Stimulated activated naive B cell treated with anti-CD40 and anti-IgM and Interleukin-4, amounts not matched to agents 10 μg/mL and 1 μg/mL and 100 μg/mL, for 72 hours (primary cell): ENCODE measurements around the gene DAB1.
A peak's percentile ranks its signal among the peaks of the same experiment; 100 is the strongest.

Source experiments
- ATAC-seq, 2 donors: fragments of 150-1000 bp; cut with Tn5 transposase; replicated peaks; 2 replicates each; pipeline ENCODE4 v1.10.0; 2021; ENCODE audit warnings: moderate library complexity in 1 of 2
- DNase-seq: peaks from one replicate; pipeline ENCODE4 v3.0.0; 2021
- H3K27ac Mint-ChIP-seq: one replicate; pipeline ENCODE4 v1.8.0; 2022; ENCODE audit warnings: mild to moderate bottlenecking, mixed read lengths
- H3K27me3 Mint-ChIP-seq, 2 donors: one replicate each; pipeline ENCODE4 v1.8.0; 2022; ENCODE audit warnings: mixed read lengths in 2 of 2
- H3K36me3 Mint-ChIP-seq, 2 donors: one replicate each; pipeline ENCODE4 v1.8.0; 2022; ENCODE audit warnings: mixed read lengths in 2 of 2, mild to moderate bottlenecking in 1 of 2
- H3K4me1 Mint-ChIP-seq, 2 donors: one replicate each; pipeline ENCODE4 v1.8.0; 2022; ENCODE audit warnings: mixed read lengths in 2 of 2, mild to moderate bottlenecking in 1 of 2
- H3K4me3 Mint-ChIP-seq, 2 donors: one replicate each; pipeline ENCODE4 v1.8.0; 2022; ENCODE audit warnings: mild to moderate bottlenecking in 2 of 2, mixed read lengths in 2 of 2, moderate library complexity in 1 of 2
- H3K9me3 Mint-ChIP-seq, 2 donors: one replicate each; pipeline ENCODE4 v1.8.0; 2022; ENCODE audit warnings: mixed read lengths in 2 of 2, mild to moderate bottlenecking in 1 of 2

Gene DAB1

DNA sequence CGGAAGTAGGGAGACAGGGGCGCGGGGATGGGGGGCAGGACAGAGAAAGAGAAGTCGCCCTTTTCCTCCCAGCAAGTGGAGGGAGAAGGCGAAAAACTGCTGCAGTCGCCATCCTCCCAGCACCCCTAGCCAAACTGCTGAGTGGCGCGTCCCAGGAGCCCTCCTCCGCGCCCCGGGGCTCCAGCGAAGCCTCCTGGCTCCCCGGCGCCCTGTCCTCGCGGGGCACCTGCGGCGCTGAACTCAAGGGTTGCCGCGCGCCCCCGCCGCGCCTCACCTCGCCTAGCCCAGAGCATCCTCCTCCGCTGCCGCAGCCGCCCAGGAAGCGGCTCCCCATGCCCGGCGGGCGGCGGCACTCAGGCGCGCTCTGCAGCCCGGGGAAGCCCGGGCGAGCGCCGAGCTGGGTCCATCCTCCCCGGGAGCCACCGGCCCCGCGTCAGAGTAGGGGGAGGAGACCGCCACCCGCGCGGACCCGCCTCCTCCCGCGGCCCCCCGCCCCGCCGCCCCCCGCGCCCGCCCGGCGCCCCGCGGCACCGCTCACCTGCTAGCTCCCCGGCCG is at the start of gene DAB1:
Gene DAB1 (minus strand): TSS at position 405 of the 556 bp plus-strand sequence. CDS start 133,030 bp downstream, outside the sequence.
- peak within 1 kb of the TSS; percentile 63 to 67 for H3K4me3 Mint-ChIP-seq
- DNase-seq: no peak
- H3K9me3 Mint-ChIP-seq: no peaks in the 10 kb centered on the region
- peaks cover 12 to 14% of the 10 kb centered on the region in 2 donors for H3K4me1 Mint-ChIP-seq
- H3K27me3 Mint-ChIP-seq: peaks cover 36 to 51% of the 10 kb centered on the region in 2 donors
- no peaks in the 10 kb centered on the region for H3K36me3 Mint-ChIP-seq
- H3K27ac Mint-ChIP-seq: peak within 1 kb of the TSS; percentile 62
- ATAC-seq: no peak

DNA sequence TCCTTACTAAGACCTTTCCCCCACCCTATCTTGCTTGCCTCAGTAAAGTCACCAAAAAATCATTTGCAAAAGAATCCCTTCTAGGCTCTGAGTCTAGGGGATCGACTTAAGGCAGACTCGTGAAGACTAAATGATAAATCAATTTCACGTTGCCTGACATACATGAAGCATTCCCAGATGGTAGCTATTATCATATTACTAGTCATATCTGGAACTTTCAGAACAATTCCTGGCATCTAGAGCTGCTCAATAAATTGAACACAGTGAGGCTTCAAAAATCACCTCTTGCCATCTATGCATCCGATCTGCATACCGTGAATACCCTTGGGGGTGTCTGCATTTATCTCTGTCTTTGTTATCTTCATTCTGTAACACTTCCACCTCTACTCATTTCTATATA is 49.6 kb upstream of the DAB1 start:
- Mint-ChIP-seq H3K4me1 (no peaks in the 10 kb centered on the region), H3K27ac (no peak overlapping the region)

GRCh38 chr1:57471995-57472394 is 48.1 kb upstream of the DAB1 start:
- H3K9me3 Mint-ChIP-seq: peaks cover 1 to 5% of the 10 kb centered on the region in 2 donors
- DNase-seq: no peak
- H3K4me1 Mint-ChIP-seq: no peaks in the 10 kb centered on the region
- no peak overlapping the region for H3K27ac Mint-ChIP-seq
- ATAC-seq: no peak
- no peak overlapping the region for H3K4me3 Mint-ChIP-seq
- no peaks in the 10 kb centered on the region for H3K36me3 Mint-ChIP-seq
- no peaks in the 10 kb centered on the region for H3K27me3 Mint-ChIP-seq

More for the DNA sequence above, 49.6 kb upstream of the DAB1 start:
- Mint-ChIP-seq H3K4me3 (no peak overlapping the region), H3K27me3 (no peaks in the 10 kb centered on the region), H3K36me3 (no peaks in the 10 kb centered on the region), H3K9me3 (peaks cover 1 to 5% of the 10 kb centered on the region in 2 donors)
- ATAC-seq (no peak), DNase-seq (no peak)

DNA sequence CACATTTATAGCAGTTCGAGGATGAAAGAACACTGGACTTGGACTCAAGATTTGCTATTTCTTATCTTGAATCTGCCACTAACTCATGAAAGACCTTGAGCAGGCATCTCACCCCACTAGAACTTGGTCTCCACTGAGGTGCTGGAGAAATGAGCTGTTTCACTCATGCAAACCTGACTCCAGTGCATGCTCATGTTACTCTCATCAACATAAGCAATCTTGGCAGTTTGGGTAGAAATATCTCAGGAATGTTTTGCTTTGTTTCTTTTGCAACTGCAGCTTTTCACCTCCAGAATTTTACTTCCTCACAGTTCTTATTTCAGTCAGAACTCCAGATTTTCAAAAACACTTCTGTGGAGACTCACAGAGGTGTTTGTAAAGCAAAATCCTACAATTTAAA is 46.2 kb upstream of the DAB1 start:
- DNase-seq (no peak), ATAC-seq (no peak)
- Mint-ChIP-seq H3K4me1 (no peaks in the 10 kb centered on the region), H3K4me3 (no peak overlapping the region), H3K27ac (no peak overlapping the region), H3K9me3 (peaks cover 1 to 5% of the 10 kb centered on the region in 2 donors), H3K36me3 (no peaks in the 10 kb centered on the region), H3K27me3 (no peaks in the 10 kb centered on the region)

- Mint-ChIP-seq H3K27me3 (no peaks in the 10 kb centered on the region), H3K4me3 (no peak overlapping the region), H3K9me3 (peaks cover 1 to 5% of the 10 kb centered on the region in 2 donors), H3K27ac (no peak overlapping the region), H3K4me1 (no peaks in the 10 kb centered on the region), H3K36me3 (no peaks in the 10 kb centered on the region)
- ATAC-seq: no peak
- no peak for DNase-seq
Measured at GRCh38 chr1:57468641-57469523, 45.0 kb upstream of the DAB1 start.

DNA sequence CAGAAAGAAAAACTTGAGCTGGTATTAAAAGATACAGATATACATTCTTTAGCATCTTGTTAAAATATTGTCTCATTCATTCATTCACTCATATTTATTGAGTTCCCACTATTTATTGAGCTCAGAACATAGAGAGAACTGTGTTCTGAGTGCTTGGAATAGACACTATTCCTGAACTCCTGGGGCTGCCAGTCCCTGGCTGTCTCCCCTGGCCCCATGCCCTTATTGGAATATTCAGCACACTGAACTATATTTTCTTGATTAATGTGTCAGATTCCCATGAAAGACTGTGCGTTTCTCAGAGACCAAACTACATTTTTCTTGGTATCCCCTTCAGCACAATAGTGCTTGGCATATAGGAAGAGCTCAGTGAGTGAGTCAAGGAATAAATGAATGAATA is 44.0 kb upstream of the DAB1 start:
- Mint-ChIP-seq H3K9me3 (peaks cover 1 to 5% of the 10 kb centered on the region in 2 donors), H3K4me1 (no peaks in the 10 kb centered on the region), H3K36me3 (no peaks in the 10 kb centered on the region), H3K4me3 (no peak overlapping the region), H3K27ac (no peak overlapping the region), H3K27me3 (no peaks in the 10 kb centered on the region)
- DNase-seq (no peak), ATAC-seq (no peak)

DNA sequence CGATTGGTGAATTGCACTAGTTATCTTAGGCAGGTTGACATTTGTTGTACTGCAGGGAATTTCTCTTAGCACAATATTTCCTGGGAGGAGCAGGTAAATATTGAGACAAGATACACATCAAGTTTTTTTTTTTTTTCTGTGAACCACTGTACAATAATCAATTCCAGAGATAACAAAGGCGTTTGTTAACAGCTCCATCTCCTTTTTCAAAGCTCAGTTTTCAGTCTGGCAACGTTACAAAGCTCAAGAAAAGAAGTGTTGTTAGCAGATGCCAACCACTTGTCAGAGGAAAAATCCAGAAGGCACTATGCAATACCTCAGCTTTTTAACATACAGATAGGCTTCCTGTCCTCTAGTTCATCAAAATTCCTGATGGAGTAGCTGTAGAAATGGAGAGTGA is 40.9 kb upstream of the DAB1 start:
- H3K27ac Mint-ChIP-seq: no peak overlapping the region
- no peak overlapping the region for H3K4me3 Mint-ChIP-seq
- no peak for ATAC-seq
- no peak for DNase-seq
- no peaks in the 10 kb centered on the region for H3K36me3 Mint-ChIP-seq
- no peaks in the 10 kb centered on the region for H3K27me3 Mint-ChIP-seq
- H3K9me3 Mint-ChIP-seq: no peaks in the 10 kb centered on the region
- no peaks in the 10 kb centered on the region for H3K4me1 Mint-ChIP-seq

- Mint-ChIP-seq H3K36me3 (no peaks in the 10 kb centered on the region), H3K4me3 (no peak overlapping the region), H3K27me3 (no peaks in the 10 kb centered on the region), H3K27ac (no peak overlapping the region), H3K4me1 (no peaks in the 10 kb centered on the region), H3K9me3 (no peaks in the 10 kb centered on the region)
- DNase-seq (no peak), ATAC-seq (no peak)
Measured at GRCh38 chr1:57463343-57463742, 39.5 kb upstream of the DAB1 start.

DNA sequence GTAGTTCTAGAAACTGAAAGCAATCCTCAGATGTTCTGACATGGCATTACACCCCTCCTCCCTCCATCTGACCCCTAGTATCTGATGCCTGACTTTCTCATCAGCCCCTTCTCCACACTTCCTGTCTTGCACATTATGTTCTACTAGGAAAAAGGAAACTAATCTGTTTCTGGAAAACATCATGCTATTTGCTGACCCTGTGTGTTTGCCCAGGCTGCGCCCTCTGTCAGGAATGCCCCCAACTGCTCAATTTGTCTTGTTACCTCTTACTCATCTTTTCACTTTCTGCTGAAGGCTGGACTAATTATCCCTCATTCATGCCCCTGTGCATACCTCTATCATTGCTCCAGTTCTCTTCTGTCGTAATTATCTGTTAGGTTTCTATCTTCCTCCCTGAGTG is 37.5 kb upstream of the DAB1 start:
- H3K9me3 Mint-ChIP-seq: peaks cover 6 to 10% of the 10 kb centered on the region in 2 donors
- no peak overlapping the region for H3K4me3 Mint-ChIP-seq
- H3K27ac Mint-ChIP-seq: no peak overlapping the region
- no peaks in the 10 kb centered on the region for H3K36me3 Mint-ChIP-seq
- H3K4me1 Mint-ChIP-seq: no peaks in the 10 kb centered on the region
- ATAC-seq: no peak
- no peak for DNase-seq
- no peaks in the 10 kb centered on the region for H3K27me3 Mint-ChIP-seq

- ATAC-seq (no peak), DNase-seq (no peak)
- no peaks in the 10 kb centered on the region for H3K27me3 Mint-ChIP-seq
- H3K4me1 Mint-ChIP-seq: no peaks in the 10 kb centered on the region
- no peaks in the 10 kb centered on the region for H3K36me3 Mint-ChIP-seq
- peaks cover 0 to 3% of the 10 kb centered on the region in 2 donors for H3K9me3 Mint-ChIP-seq
- no peak overlapping the region for H3K27ac Mint-ChIP-seq
- no peak overlapping the region for H3K4me3 Mint-ChIP-seq
Measured at GRCh38 chr1:57451516-57451915, 27.7 kb upstream of the DAB1 start.

- Mint-ChIP-seq H3K27me3 (no peaks in the 10 kb centered on the region), H3K27ac (no peak overlapping the region), H3K36me3 (no peaks in the 10 kb centered on the region), H3K4me1 (no peaks in the 10 kb centered on the region), H3K9me3 (peaks cover 0 to 3% of the 10 kb centered on the region in 2 donors), H3K4me3 (no peak overlapping the region)
- DNase-seq: no peak
- ATAC-seq: no peak
Measured at GRCh38 chr1:57450981-57451380, 27.1 kb upstream of the DAB1 start.

GRCh38 chr1:57447551-57447950 is 23.7 kb upstream of the DAB1 start:
- H3K9me3 Mint-ChIP-seq: no peaks in the 10 kb centered on the region
- H3K4me1 Mint-ChIP-seq: no peaks in the 10 kb centered on the region
- H3K4me3 Mint-ChIP-seq: no peak overlapping the region
- DNase-seq: no peak
- no peaks in the 10 kb centered on the region for H3K27me3 Mint-ChIP-seq
- ATAC-seq: no peak
- H3K36me3 Mint-ChIP-seq: no peaks in the 10 kb centered on the region
- H3K27ac Mint-ChIP-seq: no peak overlapping the region

- no peaks in the 10 kb centered on the region for H3K36me3 Mint-ChIP-seq
- H3K4me3 Mint-ChIP-seq: no peak overlapping the region
- no peak for ATAC-seq
- no peaks in the 10 kb centered on the region for H3K27me3 Mint-ChIP-seq
- no peak overlapping the region for H3K27ac Mint-ChIP-seq
- no peaks in the 10 kb centered on the region for H3K4me1 Mint-ChIP-seq
- DNase-seq: no peak
- H3K9me3 Mint-ChIP-seq: no peaks in the 10 kb centered on the region
Measured at GRCh38 chr1:57443004-57443403, 19.1 kb upstream of the DAB1 start.

DNA sequence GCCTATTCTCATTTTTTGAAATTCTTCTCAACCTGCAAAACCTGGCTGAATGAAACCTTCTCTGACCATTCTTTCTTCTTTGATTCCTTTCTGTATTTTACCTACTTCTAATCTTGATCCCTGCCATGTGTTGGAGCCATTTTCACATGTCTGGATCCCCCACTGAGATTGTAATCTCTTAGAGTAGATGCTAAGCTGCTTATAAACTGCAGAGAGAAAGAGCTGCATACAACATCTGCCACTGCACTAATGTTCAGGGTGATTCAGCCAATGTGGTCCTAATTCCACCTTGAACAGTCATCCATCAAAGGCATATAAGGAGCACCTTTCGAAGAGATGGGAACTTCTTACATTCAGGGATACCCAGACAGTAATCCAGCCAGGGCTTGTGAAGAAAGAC is 16.2 kb upstream of the DAB1 start:
- ATAC-seq (no peak), DNase-seq (no peak)
- no peaks in the 10 kb centered on the region for H3K27me3 Mint-ChIP-seq
- no peaks in the 10 kb centered on the region for H3K9me3 Mint-ChIP-seq
- no peaks in the 10 kb centered on the region for H3K4me1 Mint-ChIP-seq
- H3K27ac Mint-ChIP-seq: no peak overlapping the region
- H3K36me3 Mint-ChIP-seq: no peaks in the 10 kb centered on the region
- no peak overlapping the region for H3K4me3 Mint-ChIP-seq

DNA sequence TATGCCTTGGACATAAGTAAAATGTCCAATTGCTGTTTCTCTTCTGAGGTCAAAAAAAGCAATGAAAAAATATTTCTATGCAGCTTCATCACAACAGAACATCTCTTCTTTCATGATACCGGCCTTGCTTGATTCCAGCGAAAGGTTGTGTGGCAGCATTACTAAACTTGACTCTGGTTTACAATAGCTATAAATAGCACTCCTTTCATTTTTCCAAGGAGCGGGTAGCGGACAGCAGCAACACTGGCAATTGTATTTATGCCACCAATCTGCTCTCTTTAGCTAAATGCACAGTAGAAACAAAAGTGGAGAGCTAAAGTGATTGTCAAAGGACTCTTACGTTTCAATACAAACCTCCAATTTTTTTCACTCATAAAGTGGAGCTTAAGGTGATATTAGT is 7.5 kb upstream of the DAB1 start:
- no peak overlapping the region for H3K27ac Mint-ChIP-seq
- H3K4me3 Mint-ChIP-seq: no peak overlapping the region
- peaks cover 2% of the 10 kb centered on the region in 2 donors for H3K27me3 Mint-ChIP-seq
- no peak for ATAC-seq
- no peak for DNase-seq
- peaks cover 0 to 2% of the 10 kb centered on the region in 2 donors for H3K9me3 Mint-ChIP-seq
- H3K36me3 Mint-ChIP-seq: no peaks in the 10 kb centered on the region
- no peaks in the 10 kb centered on the region for H3K4me1 Mint-ChIP-seq
